ENCODE results near the gene KRTAP4-3.

GRCh38 chr17:41150026-41150425 lies 18.0 kb downstream of the KRTAP4-3 start:
- TF ChIP-seq CTCF (IDR thresholded peaks at IDR 0.05) (no peak), POLR2A (IDR thresholded peaks at IDR 0.05) (no peak)

All from uterus (tissue), 2 donors.